ENCODE data around the gene TNNI3K.

The TNNI3K gene

DNA sequence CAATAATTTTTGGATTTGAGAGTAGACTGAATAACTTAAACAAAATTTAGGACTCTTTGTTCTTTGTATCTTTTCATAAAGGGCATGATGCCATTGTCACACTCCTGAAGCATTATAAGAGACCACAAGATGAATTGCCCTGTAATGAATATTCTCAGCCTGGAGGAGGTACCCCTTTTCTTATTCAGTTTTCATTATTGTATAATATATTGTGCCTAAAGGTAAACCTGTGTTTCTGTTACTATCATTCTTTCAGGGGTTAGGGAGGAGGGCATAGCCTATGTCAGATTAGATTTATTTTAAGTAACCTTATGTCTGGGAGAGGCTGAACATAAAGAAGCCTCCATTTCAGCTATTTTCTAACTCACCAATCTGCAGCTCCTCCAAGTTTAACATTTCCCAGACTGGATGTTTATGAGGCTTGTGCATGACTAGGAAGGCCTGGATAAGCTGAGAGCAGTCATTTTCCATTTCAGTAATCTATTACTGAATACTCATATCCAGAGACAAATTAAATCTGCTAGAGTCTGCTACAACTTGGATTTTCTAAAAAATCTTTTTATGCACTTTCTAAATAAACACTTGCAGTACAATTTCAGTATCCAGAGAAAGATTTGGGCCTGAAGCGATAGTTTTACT, 132.1 kb downstream of the TNNI3K start:
- in situ Hi-C loops (cut with HindIII; ENCODE audit: low sequenced_read_pairs): no loop called here
- H3K4me3 ChIP-seq (ENCODE audit: low read depth, low read length): no peak overlapping the region
- TF ChIP-seq, protein P1, sequence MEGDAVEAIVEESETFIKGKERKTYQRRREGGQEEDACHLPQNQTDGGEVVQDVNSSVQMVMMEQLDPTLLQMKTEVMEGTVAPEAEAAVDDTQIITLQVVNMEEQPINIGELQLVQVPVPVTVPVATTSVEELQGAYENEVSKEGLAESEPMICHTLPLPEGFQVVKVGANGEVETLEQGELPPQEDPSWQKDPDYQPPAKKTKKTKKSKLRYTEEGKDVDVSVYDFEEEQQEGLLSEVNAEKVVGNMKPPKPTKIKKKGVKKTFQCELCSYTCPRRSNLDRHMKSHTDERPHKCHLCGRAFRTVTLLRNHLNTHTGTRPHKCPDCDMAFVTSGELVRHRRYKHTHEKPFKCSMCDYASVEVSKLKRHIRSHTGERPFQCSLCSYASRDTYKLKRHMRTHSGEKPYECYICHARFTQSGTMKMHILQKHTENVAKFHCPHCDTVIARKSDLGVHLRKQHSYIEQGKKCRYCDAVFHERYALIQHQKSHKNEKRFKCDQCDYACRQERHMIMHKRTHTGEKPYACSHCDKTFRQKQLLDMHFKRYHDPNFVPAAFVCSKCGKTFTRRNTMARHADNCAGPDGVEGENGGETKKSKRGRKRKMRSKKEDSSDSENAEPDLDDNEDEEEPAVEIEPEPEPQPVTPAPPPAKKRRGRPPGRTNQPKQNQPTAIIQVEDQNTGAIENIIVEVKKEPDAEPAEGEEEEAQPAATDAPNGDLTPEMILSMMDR (IDR thresholded peaks at IDR 0.05; ENCODE audit: low read depth, low read length): no peak
- DNase-seq (ENCODE audit: low read depth, low spot score): no peak

DNA sequence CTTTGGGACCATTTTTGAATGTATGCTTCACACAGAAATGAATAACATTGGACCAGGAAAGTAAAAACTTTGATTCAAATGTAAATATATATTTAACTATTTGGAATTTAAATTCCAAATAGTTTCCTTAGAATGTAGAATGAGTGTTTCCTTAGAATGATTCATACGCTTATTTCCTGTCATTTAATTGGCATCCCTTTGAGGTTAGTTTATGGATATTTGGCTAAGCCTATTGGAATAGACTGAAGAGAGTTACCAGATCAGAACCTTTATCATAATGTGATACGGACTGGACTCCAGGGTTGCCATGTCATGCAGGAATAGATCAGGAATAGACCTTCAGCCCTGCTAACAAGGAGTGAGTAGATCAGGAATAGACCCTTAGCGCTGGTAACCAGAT, 133.1 kb downstream of the TNNI3K start:
- in situ Hi-C loops (cut with HindIII; ENCODE audit: low sequenced_read_pairs): no loop called here
- TF ChIP-seq, protein P1 (IDR thresholded peaks at IDR 0.05; ENCODE audit: low read depth, low read length): no peak
- DNase-seq (ENCODE audit: low read depth, low spot score): no peak
- H3K4me3 ChIP-seq (ENCODE audit: low read depth, low read length): no peak overlapping the region

DNA sequence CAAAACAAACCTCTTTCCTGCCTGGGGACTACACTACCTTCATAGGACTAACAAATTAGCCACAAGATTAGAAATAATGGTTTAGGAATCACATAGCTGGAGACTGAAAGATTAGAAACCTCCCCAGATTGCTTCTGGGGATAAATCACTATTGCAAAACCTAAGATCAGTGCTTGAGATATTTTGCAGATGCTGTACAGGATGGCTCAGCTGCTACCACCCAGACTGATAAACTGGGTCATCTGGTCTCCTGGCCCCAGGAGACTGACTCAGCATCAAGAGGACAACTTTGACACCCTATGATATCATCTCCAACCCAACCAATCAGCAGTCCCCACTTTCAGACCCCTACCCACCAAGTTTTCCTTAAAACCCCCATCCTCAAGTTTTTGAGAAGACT, 140.2 kb downstream of the TNNI3K start:
- DNase-seq (ENCODE audit: low read depth, low spot score): no peak
- TF ChIP-seq, protein P1 (IDR thresholded peaks at IDR 0.05; ENCODE audit: low read depth, low read length): no peak
- no peak overlapping the region for H3K4me3 ChIP-seq (ENCODE audit: low read depth, low read length)
- in situ Hi-C loops (cut with HindIII; ENCODE audit: low sequenced_read_pairs): no loop called here

DNA sequence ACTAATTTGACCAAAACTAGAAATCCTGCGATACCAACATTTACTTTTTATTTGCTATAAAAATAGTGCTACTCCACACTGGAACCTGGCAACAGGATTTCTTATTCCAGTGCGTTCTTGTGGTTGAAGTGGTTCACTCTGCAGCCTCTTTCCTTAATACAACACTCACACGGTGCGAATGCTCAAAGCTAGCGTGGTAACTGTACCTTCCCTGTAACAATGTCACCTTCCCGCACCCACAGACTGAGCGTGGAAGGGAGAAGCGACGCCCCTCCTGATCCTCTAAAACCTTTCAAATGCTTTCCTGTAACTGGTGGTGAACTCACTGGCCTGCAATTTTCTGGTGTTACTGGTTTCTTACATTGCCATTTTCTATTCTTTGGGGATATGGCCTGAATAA, 145.1 kb downstream of the TNNI3K start:
- TF ChIP-seq, protein P1 (IDR thresholded peaks at IDR 0.05; ENCODE audit: low read depth, low read length): no peak
- no peak for DNase-seq (ENCODE audit: low read depth, low spot score)
- H3K4me3 ChIP-seq (ENCODE audit: low read depth, low read length): no peak overlapping the region
- in situ Hi-C loops (cut with HindIII; ENCODE audit: low sequenced_read_pairs): no loop called here

DNA sequence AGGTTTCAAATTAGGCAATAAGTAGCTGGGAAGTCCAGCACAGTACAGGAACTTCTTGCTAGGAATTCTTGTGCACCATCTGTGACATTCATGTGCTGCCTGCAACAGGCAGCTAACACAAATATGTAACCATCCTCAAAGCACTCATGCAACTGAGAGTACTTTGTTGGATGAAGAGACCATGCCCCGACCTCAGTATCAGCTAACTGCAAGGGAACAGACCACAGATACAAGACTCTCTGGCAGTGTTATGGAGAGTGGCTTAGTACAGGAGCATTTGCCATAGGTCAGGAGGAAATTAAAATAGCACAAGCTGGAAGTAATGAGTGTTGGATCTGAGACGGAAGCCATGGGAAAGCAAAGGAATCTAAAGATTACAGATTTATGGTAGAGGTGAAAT, 153.7 kb downstream of the TNNI3K start:
- in situ Hi-C loops (cut with HindIII; ENCODE audit: low sequenced_read_pairs): no loop called here

DNA sequence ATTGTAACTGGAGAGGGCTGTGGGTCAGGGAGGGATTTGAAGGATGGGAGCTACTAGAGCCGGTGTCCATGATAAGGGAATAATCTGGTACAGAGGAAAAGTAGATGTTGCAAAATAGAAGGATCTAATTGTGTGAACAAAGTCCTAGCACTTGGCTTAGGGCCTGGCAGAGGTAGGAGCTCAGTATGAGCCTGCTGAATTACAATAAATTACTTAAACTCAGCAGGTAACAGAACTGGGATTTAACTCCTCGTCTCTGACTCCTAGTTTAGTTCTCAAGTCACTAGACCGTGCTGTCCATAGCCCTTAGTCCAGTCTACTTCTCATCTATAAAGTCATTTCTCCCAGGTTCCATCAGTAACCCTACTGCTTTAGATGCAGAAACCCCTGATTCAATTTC, 157.0 kb downstream of the TNNI3K start:
- in situ Hi-C loops (cut with HindIII; ENCODE audit: low sequenced_read_pairs): no loop called here
- DNase-seq (ENCODE audit: low read depth, low spot score): no peak
- TF ChIP-seq, protein P1 (IDR thresholded peaks at IDR 0.05; ENCODE audit: low read depth, low read length): no peak
- no peak overlapping the region for H3K4me3 ChIP-seq (ENCODE audit: low read depth, low read length)

More for the DNA sequence above, 153.7 kb downstream of the TNNI3K start:
- TF ChIP-seq, protein P1 (IDR thresholded peaks at IDR 0.05; ENCODE audit: low read depth, low read length): no peak
- H3K4me3 ChIP-seq (ENCODE audit: low read depth, low read length): no peak overlapping the region
- DNase-seq (ENCODE audit: low read depth, low spot score): no peak

Data from astrocyte of the spinal cord (primary cell).